ENCODE data around the gene ZNF394. TPM values are rescaled to one million over a fixed set of nuclear protein-coding genes. Genes with fewer than 3 reads are reported as not detected.
"Not testable (repeated sequence)": the region's sequence is repeated elsewhere in the genome, so short reads cannot be mapped to it uniquely, and the experiment has no call there.

Gene ZNF394
- total RNA-seq (2012; rRNA removed), result 19.2 and 24.3 TPM in 2 replicates

DNA sequence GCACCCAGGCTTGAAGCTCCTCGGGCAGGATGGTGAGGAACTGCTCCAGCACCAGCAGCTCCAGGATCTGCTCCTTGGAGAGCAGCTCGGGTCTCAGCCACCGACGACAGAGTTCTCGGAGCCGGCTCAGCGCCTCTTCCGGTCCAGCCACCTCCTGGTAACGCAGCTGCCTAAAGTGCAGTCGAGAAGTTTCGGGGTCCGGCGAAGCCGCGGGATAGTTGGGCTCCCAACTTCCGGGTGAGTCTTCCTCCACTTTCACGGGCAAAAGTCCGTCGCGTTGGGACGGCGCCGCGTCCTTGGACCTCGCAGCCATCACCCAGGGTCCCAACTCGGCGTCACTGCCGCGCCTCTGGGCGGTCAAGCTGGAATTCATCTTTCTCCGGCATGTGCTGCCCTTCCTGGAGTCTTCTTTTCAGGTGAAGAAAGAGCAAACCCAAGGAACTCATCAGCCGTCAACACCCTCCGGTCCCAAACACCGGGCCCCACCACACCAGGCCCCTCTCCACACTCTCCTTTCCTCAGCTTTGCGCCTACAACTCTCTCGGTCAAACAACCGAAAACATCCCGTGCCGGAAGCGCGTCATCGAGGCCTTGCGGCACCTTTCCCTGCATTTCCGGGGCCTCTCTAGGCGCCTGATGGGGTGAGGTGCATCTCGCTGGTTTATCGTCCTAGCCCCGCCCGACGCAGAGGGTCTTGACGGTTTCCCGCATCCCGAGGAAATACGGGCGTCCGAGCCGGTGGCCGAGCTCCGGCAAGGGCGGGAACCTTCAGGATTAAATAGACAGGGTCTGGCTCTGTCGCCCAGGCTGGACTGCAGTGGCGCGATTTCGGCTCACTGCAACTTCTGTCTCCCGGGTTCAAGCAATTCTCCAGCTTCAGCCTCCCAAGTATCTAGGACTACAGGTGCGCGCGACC lies at the start of gene ZNF394:
Gene ZNF394, minus strand, starts transcription at position 561 of the 916 bp plus-strand sequence. Its CDS starts 188 bp downstream, at position 373.
- H3K36me3 ChIP-seq (ENCODE audit: insufficient read depth, low read length), result peaks cover 16% of the 10 kb centered on the region
- H3K27me3 ChIP-seq (ENCODE audit: control insufficient read depth, insufficient read depth, low read length), result no peaks in the 10 kb centered on the region
- H3K4me2 ChIP-seq (ENCODE audit: low read length), result peak within 1 kb of the TSS; percentile 83
- peak within 1 kb of the TSS; percentile 85 for H3K4me3 ChIP-seq (ENCODE audit: low read length)
- peak within 1 kb of the TSS; percentile 95 for H3K9ac ChIP-seq (ENCODE audit: low read depth, low read length)
- peaks cover 10% of the 10 kb centered on the region for H3K4me1 ChIP-seq (ENCODE audit: control insufficient read depth, insufficient read depth, low read length)
- no peaks in the 10 kb centered on the region for H3K9me3 ChIP-seq (replicated peaks; ENCODE audit: low read length)

DNA sequence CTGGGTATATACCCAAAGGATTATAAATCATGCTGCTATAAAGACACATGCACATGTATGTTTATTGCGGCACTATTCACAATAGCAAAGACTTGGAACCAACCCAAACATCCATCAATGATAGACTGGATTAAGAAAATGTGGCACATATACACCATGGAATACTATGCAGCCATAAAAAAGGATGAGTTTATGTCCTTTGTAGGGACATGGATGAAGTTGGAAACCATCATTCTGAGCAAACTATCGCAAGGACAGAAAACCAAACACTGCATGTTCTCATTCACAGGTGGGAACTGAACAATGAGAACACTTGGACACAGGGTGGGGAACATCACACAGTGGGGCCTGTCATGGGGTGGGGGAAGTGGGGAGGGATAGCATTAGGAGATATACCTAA lies 49.5 kb upstream of the ZNF394 start:
- H3K4me3 ChIP-seq (ENCODE audit: low read length); H3K27me3 ChIP-seq (ENCODE audit: control insufficient read depth, insufficient read depth, low read length); H3K9me3 ChIP-seq (replicated peaks; ENCODE audit: low read length); H3K4me2 ChIP-seq (ENCODE audit: low read length); H3K9ac ChIP-seq (ENCODE audit: low read depth, low read length): not testable (repeated sequence)
- H3K4me1 ChIP-seq (ENCODE audit: control insufficient read depth, insufficient read depth, low read length), result peaks cover 11% of the 10 kb centered on the region
- peaks cover 27% of the 10 kb centered on the region for H3K36me3 ChIP-seq (ENCODE audit: insufficient read depth, low read length)

DNA sequence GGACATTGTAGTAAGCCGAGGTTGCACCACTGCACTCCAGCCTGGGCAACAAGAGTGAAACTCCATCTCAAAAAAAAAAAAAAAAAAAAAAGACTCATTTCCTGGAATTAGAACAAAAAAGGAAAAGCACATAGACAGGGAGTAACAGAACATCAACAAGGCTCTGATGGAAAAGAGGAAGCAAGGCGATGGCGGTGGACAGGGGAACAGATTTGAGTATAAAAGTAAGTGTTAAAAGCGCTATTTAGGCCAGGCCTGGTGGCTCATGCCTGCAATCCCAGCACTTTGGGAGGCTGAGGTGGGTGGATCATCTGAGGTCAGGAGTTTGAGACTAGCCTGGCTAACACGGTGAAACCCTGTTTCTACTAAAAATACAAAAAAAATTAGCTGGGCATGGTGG lies 45.2 kb upstream of the ZNF394 start:
- not testable (repeated sequence) for H3K27me3 ChIP-seq (ENCODE audit: control insufficient read depth, insufficient read depth, low read length); H3K4me2 ChIP-seq (ENCODE audit: low read length); H3K9ac ChIP-seq (ENCODE audit: low read depth, low read length); H3K4me3 ChIP-seq (ENCODE audit: low read length); H3K9me3 ChIP-seq (replicated peaks; ENCODE audit: low read length); H3K4me1 ChIP-seq (ENCODE audit: control insufficient read depth, insufficient read depth, low read length)
- peaks cover 22% of the 10 kb centered on the region for H3K36me3 ChIP-seq (ENCODE audit: insufficient read depth, low read length)

DNA sequence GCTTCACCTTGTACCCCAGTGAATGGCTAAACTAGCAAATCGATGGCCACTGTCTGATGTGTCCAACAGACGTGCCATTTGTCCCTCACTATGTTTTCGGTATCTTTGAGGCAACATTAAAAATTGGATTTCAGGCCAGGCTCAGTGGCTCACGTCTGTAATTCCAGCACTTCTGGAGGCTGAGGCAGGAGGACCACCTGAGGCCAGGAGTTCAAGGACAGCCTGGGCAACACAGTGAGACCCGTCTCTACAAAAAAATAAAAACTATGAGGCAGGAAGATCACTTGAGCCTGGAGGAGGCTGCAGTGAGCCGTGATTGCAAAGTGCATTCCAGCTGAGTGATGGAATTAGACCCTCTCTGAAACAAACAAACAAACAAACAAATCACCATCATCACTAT lies 43.8 kb upstream of the ZNF394 start:
- Histone ChIP-seq H3K9me3 (replicated peaks; ENCODE audit: low read length) (peaks cover 10% of the 10 kb centered on the region), H3K36me3 (ENCODE audit: insufficient read depth, low read length) (peaks cover 19% of the 10 kb centered on the region), H3K4me2 (ENCODE audit: low read length) (no peak overlapping the region)

DNA sequence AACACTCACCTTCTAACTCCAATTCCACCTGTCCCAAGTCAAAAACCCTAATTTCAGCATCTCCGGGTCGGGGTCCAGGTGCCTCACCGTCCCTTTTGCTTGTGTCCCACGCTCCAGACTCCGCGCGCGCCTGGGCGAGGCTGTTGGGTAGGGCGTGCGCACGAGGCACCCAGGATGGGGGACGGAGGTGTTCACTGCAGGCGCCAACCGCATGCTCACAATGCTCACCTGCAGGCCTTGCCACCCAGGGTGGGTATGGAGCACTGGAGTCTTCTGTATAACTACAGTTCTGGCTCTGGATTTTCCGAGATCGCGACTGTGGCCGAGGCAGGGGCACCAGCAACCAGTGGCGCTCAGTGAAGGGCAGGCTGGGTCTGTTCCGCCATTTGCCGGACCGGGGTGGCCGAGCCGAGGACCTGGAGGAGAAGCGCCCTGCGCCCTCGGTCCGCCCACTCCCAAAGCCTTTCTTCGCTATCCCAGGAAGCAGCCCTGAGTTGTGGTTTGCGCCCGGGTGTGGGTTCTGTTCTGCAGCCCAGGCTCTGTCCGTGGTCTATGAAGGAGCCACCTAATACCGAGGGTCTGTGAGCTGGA lies 43.1 kb upstream of the ZNF394 start:
- Histone ChIP-seq H3K9me3 (replicated peaks; ENCODE audit: low read length) (peaks cover 10% of the 10 kb centered on the region), H3K4me1 (ENCODE audit: control insufficient read depth, insufficient read depth, low read length) (no peaks in the 10 kb centered on the region), H3K9ac (ENCODE audit: low read depth, low read length) (no peak overlapping the region), H3K27me3 (ENCODE audit: control insufficient read depth, insufficient read depth, low read length) (no peaks in the 10 kb centered on the region), H3K4me2 (ENCODE audit: low read length) (no peak overlapping the region), H3K4me3 (ENCODE audit: low read length) (no peak overlapping the region), H3K36me3 (ENCODE audit: insufficient read depth, low read length) (peaks cover 18% of the 10 kb centered on the region)

More for the DNA sequence above, 43.8 kb upstream of the ZNF394 start:
- no peak overlapping the region for H3K9ac ChIP-seq (ENCODE audit: low read depth, low read length)
- no peaks in the 10 kb centered on the region for H3K27me3 ChIP-seq (ENCODE audit: control insufficient read depth, insufficient read depth, low read length)
- H3K4me1 ChIP-seq (ENCODE audit: control insufficient read depth, insufficient read depth, low read length), result no peaks in the 10 kb centered on the region
- H3K4me3 ChIP-seq (ENCODE audit: low read length), result no peak overlapping the region

DNA sequence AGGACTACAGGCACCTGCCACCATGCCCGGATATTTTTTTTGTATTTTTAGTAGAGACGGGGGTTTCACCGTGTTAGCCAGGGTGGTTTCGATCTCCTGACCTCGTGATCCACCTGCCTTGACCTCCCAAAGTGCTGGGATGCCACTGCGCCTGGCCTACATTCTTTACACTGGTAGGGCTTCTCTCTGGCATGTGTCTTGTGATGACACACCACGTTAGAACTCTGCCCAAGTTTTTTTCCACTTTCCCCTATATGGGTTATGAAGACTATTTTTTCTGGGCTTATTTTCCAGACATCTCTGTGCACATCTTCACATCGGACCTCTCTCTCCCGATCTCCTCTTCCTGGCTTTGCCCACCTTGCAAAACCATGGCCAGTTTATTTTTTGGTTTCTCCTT lies 41.1 kb upstream of the ZNF394 start:
- H3K9me3 ChIP-seq (replicated peaks; ENCODE audit: low read length), result peaks cover 10% of the 10 kb centered on the region
- H3K27me3 ChIP-seq (ENCODE audit: control insufficient read depth, insufficient read depth, low read length), result no peaks in the 10 kb centered on the region
- H3K36me3 ChIP-seq (ENCODE audit: insufficient read depth, low read length), result no peaks in the 10 kb centered on the region
- no peaks in the 10 kb centered on the region for H3K4me1 ChIP-seq (ENCODE audit: control insufficient read depth, insufficient read depth, low read length)
- H3K4me2 ChIP-seq (ENCODE audit: low read length), result no peak overlapping the region
- no peak overlapping the region for H3K9ac ChIP-seq (ENCODE audit: low read depth, low read length)
- H3K4me3 ChIP-seq (ENCODE audit: low read length), result no peak overlapping the region

DNA sequence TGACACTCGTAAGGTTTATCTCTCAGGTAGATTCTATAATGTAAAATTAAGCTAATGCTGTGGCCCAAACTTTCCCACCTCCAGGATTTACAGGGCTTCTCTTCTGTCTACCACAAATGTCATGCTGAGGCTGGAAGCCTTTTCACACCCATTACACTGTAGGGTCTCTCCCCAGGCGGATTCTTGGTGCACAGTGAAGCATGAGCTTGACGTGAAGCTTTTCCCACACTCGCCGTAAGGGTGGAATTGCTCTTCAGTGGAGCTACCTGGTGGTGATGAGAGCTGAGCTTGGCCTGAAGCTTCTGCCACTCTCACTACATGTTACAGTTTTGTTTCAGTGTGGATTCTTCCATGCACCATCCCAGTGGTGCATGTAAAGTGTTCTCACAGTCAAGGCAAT lies 40.5 kb upstream of the ZNF394 start:
- Histone ChIP-seq H3K4me1 (ENCODE audit: control insufficient read depth, insufficient read depth, low read length) (no peaks in the 10 kb centered on the region), H3K9ac (ENCODE audit: low read depth, low read length) (no peak overlapping the region), H3K36me3 (ENCODE audit: insufficient read depth, low read length) (no peaks in the 10 kb centered on the region), H3K27me3 (ENCODE audit: control insufficient read depth, insufficient read depth, low read length) (no peaks in the 10 kb centered on the region), H3K4me2 (ENCODE audit: low read length) (no peak overlapping the region), H3K4me3 (ENCODE audit: low read length) (no peak overlapping the region), H3K9me3 (replicated peaks; ENCODE audit: low read length) (peaks cover 10% of the 10 kb centered on the region)

DNA sequence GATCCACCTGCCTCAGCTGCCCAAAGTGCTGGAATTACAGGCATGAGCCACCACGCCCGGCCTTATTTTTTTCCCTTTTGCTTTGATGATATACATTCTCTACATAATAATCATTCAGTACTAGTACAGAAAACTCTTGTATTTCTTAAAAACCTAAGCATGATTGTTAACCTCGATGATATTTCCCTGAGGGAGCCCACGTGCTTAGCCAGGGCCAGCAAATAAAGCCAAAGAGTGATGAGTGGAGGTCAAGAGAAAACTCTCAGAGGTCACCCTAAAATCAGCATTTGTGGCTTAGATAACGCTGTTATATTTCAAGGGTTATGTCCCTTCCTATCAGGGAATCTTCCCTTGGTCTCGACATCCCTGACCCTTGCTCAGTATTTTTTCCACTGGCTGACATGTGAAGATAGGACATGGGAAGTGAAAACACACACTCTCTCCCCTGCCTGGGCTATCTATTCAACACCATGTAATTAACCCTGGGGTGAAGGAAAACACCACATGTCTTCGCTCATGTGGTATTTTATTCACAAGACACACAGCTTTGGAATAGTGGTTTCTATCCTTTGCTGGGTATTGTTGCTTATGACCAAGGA lies 39.2 kb upstream of the ZNF394 start:
- Histone ChIP-seq H3K9me3 (replicated peaks; ENCODE audit: low read length) (peaks cover 10% of the 10 kb centered on the region), H3K9ac (ENCODE audit: low read depth, low read length) (no peak overlapping the region), H3K4me2 (ENCODE audit: low read length) (no peak overlapping the region), H3K27me3 (ENCODE audit: control insufficient read depth, insufficient read depth, low read length) (no peaks in the 10 kb centered on the region), H3K4me1 (ENCODE audit: control insufficient read depth, insufficient read depth, low read length) (no peaks in the 10 kb centered on the region), H3K4me3 (ENCODE audit: low read length) (no peak overlapping the region), H3K36me3 (ENCODE audit: insufficient read depth, low read length) (no peaks in the 10 kb centered on the region)

DNA sequence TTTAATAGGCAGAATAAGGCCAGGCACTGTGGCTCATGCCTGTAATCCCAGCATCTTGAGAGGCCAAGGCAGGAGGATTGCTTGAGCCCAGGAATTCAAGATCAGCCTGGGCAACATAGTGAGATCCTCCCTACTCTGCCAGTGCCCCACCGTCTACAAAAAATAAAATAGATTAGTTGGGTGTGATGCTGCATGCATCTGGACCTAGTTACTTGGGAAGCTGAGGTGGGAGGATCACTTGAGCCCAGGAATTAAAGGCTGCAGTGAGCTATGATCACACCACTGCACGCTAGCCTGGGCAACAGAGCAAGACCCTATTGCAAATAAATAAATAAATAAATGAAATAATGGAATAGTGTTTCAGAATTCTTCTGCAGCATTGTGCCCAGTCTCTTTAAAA lies 35.6 kb upstream of the ZNF394 start:
- no peaks in the 10 kb centered on the region for H3K4me1 ChIP-seq (ENCODE audit: control insufficient read depth, insufficient read depth, low read length)
- H3K36me3 ChIP-seq (ENCODE audit: insufficient read depth, low read length), result peaks cover 32% of the 10 kb centered on the region
- peaks cover 34% of the 10 kb centered on the region for H3K9me3 ChIP-seq (replicated peaks; ENCODE audit: low read length)
- H3K4me2 ChIP-seq (ENCODE audit: low read length), result no peak overlapping the region
- no peaks in the 10 kb centered on the region for H3K27me3 ChIP-seq (ENCODE audit: control insufficient read depth, insufficient read depth, low read length)
- H3K4me3 ChIP-seq (ENCODE audit: low read length), result no peak overlapping the region
- no peak overlapping the region for H3K9ac ChIP-seq (ENCODE audit: low read depth, low read length)

DNA sequence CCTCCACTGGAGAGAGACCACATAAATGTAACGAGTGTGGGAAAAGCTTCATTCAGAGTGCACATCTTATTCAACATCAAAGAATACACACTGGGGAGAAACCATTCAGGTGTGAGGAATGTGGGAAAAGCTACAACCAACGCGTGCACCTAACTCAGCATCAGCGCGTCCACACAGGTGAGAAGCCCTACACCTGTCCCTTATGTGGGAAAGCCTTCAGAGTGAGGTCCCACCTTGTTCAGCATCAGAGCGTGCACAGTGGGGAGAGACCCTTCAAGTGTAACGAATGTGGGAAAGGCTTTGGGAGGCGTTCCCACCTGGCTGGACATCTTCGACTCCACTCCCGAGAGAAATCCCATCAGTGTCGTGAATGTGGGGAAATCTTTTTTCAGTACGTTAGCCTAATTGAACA lies 31.3 kb upstream of the ZNF394 start:
- H3K4me2 ChIP-seq (ENCODE audit: low read length), result no peak overlapping the region
- H3K9me3 ChIP-seq (replicated peaks; ENCODE audit: low read length), result peaks cover 34% of the 10 kb centered on the region
- H3K4me3 ChIP-seq (ENCODE audit: low read length), result peak overlapping the region; percentile 16
- H3K36me3 ChIP-seq (ENCODE audit: insufficient read depth, low read length), result peaks cover 64% of the 10 kb centered on the region
- H3K27me3 ChIP-seq (ENCODE audit: control insufficient read depth, insufficient read depth, low read length), result no peaks in the 10 kb centered on the region
- H3K4me1 ChIP-seq (ENCODE audit: control insufficient read depth, insufficient read depth, low read length), result no peaks in the 10 kb centered on the region
- no peak overlapping the region for H3K9ac ChIP-seq (ENCODE audit: low read depth, low read length)

DNA sequence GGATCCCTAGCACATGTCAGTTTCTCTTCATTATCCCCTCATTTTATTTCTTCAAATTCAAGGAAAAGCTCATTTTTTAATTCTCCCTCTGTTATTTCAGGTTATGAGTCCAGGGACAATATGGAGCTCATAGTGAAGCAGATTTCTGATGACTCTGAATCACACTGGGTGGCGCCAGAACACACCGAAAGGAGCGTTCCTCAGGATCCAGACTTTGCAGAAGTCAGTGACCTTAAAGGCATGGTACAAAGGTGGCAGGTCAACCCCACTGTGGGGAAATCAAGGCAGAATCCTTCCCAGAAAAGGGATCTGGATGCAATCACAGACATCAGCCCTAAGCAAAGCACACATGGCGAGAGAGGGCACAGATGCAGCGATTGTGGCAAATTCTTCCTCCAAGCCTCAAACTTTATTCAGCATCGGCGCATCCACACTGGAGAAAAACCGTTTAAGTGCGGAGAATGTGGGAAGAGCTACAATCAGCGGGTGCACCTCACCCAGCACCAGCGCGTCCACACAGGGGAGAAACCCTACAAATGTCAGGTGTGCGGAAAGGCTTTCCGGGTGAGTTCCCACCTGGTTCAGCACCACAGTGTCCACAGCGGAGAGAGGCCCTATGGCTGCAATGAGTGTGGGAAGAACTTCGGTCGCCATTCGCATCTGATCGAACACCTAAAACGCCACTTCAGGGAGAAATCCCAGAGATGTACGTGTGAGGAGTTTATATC lies 25.8 kb upstream of the ZNF394 start:
- Histone ChIP-seq H3K27me3 (ENCODE audit: control insufficient read depth, insufficient read depth, low read length) (no peaks in the 10 kb centered on the region), H3K4me1 (ENCODE audit: control insufficient read depth, insufficient read depth, low read length) (no peaks in the 10 kb centered on the region), H3K4me2 (ENCODE audit: low read length) (no peak overlapping the region), H3K36me3 (ENCODE audit: insufficient read depth, low read length) (peaks cover 46% of the 10 kb centered on the region), H3K9ac (ENCODE audit: low read depth, low read length) (no peak overlapping the region), H3K4me3 (ENCODE audit: low read length) (no peak overlapping the region), H3K9me3 (replicated peaks; ENCODE audit: low read length) (peaks cover 5% of the 10 kb centered on the region)
